HTERT RPE-1 (cell line): Measurements from ENCODE around the gene ARF1.
"Not testable (repeated sequence)": the region's sequence is repeated elsewhere in the genome, so short reads cannot be mapped to it uniquely, and the experiment has no call there.

ENCODE experiments used
- in situ Hi-C: fragments of 300-500 bp; cut with MboI; formaldehyde crosslinking; loops from 4 replicates; pipeline ENCODE4 v1.14.3; 2020; ENCODE audit warnings: low sequenced_read_pairs

Gene ARF1

GRCh38 chr1:228100822-228101613, 18.5 kb downstream of the ARF1 start:
- in situ Hi-C loops = no loop called here

- in situ Hi-C loops = no loop called here
These were observed 19.1 kb downstream of the ARF1 start for GRCh38 chr1:228101614-228101993.

- in situ Hi-C loops = no loop called here
These were observed 19.7 kb downstream of the ARF1 start for GRCh38 chr1:228101994-228102790.

GRCh38 chr1:228102791-228103620, 20.5 kb downstream of the ARF1 start, which contains the start of gene C1orf35:
Gene C1orf35 (minus strand): TSS chr1:228103325. CDS start chr1:228103227, 98 bp downstream.
- in situ Hi-C loops = no loop called here

- in situ Hi-C loops = no loop called here
These were observed 22.2 kb downstream of the ARF1 start for GRCh38 chr1:228104526-228105269.

- in situ Hi-C loops = no loop called here
These were observed 22.9 kb downstream of the ARF1 start for GRCh38 chr1:228105270-228105995.

- in situ Hi-C loops = no loop called here
These were observed 23.7 kb downstream of the ARF1 start for GRCh38 chr1:228105996-228106799.

- in situ Hi-C loops = no loop called here
These were observed 24.2 kb downstream of the ARF1 start for GRCh38 chr1:228106800-228107054.

- in situ Hi-C loops = no loop called here
These were observed 25.1 kb downstream of the ARF1 start for GRCh38 chr1:228107636-228108035.

- in situ Hi-C loops = no loop called here
These were observed 25.7 kb downstream of the ARF1 start for GRCh38 chr1:228108055-228108690.

GRCh38 chr1:228108742-228109072, 26.2 kb downstream of the ARF1 start:
- in situ Hi-C loops = no loop called here

GRCh38 chr1:228109073-228109961, 26.8 kb downstream of the ARF1 start, which contains the start of gene MRPL55:
Gene MRPL55 (minus strand): TSS chr1:228109299. CDS start chr1:228108260, 1,039 bp downstream.
- in situ Hi-C loops = no loop called here

GRCh38 chr1:228109962-228110488, 27.5 kb downstream of the ARF1 start:
- in situ Hi-C loops = no loop called here

GRCh38 chr1:228110556-228110955, 28.0 kb downstream of the ARF1 start:
- in situ Hi-C loops = no loop called here

GRCh38 chr1:228111315-228111714, 28.8 kb downstream of the ARF1 start:
- in situ Hi-C loops = not testable (repeated sequence)

- in situ Hi-C loops = no loop called here
These were observed 29.7 kb downstream of the ARF1 start for GRCh38 chr1:228112167-228112566.

GRCh38 chr1:228112617-228113016, 30.1 kb downstream of the ARF1 start:
- in situ Hi-C loops = no loop called here

- in situ Hi-C loops = no loop called here
These were observed 32.3 kb downstream of the ARF1 start for GRCh38 chr1:228114827-228115226.
